HPDE6-E6E7 (cell line): Measurements from ENCODE around the gene MFAP2.
"Not testable (repeated sequence)": the region's sequence is repeated elsewhere in the genome, so short reads cannot be mapped to it uniquely, and the experiment has no call there.

Experiments used
- DNase-seq: peaks from one replicate; pipeline ENCODE4 v3.0.0; 2011; ENCODE audit warnings: missing footprints; ENCODE audit errors: extremely low spot score

The MFAP2 gene

DNA sequence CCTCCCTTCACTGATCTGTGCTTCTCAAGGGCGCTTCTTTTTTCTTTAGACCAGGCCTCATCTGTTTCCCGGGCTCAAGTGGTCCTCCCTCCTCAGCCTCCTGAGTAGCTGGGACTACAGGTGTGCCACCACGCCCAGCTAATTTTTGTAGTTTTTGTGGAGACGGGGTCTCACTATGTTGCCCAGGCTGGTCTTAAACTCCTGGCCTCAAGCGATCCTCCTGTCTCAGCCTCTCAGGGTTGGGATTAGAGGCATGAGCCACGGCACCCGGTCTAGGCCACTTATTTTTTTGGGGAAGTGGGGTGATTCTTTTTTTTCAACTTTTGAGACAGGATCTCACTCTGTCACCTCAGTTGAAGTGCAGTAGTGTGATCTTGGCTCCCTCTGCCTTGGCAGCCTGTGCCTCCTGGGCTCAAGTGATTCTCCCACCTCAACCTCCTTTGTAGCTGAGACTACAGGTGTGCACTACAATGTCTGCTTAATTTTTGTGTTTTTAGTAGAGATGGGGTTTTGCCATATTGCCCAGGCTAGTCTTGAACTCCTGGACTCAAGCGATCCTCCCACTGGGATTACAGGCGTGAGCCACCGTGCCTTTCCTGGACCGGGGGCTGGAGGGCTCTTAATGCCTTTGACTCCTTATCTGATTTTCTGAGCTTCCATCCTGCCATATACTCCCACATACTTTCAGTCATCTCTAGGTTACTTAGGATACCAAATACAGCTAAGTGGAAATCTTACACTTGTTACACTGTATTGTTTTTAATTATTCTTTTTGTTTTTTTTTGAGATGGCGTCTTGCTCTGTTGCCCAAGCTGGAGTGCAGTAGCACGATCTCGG lies 18.9 kb downstream of the MFAP2 start:
- DNase-seq: no peak

- peak; percentile 58 for DNase-seq
These were observed 19.7 kb downstream of the MFAP2 start for GRCh38 chr1:16960560-16961296.

DNA sequence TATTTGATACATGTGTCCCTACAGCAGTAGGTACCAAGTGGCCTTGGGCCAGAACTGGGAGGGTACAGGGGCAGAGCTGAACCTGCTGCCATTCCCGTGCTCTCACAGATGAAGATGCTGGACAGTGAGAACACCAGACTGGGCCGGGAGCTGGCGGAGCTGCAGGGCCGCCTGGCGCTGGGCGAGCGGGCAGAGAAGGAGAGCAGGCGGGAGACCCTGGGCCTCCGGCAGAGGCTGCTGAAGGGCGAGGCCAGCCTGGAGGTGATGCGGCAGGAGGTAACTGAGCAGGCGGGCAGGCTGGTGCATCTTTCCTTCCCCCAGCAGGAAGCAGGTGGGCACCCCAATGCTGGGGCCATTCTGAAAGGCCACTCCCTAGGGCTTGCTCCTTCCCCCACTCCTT lies 21.9 kb downstream of the MFAP2 start:
- DNase-seq: no peak

DNA sequence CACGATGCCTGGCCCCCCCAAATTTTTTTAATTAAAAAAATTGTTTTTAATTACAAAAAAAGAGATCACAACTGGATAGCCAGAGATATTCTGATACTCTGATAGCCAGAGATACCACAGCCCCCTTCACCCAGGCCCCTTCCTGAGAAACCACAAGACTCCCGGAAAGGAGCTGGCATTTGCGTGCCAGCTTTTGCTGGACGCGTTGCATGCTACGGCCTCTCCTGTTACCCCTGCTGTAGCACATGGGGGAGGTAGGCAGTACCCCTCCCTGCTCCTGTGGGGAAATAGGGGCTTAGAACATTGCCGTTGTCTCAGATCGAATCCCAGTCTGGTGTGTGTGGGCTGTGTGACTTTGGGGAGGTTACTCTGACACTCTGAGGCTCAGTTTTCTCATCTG lies 22.7 kb downstream of the MFAP2 start:
- DNase-seq: no peak

DNA sequence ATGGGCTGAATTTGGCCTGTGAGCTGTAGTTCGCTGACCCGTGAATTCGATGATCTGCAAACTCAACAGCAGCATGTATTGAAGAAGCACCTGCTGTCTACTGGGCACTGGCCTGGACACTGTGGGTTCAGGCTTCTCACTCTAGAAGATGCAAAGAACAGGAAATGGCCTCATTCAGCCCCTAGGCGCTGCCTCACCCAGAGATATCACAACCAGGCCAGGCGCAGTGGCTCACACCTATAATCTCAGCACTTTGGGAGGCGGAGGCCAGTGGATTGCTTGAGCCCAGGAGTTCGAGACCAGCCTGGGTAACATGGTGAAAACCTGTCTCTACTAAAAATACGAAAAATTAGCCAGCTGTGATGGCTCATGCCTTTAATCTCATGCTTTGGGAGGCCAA lies 23.6 kb downstream of the MFAP2 start:
- DNase-seq: no peak

- DNase-seq: no peak
These were observed 25.2 kb downstream of the MFAP2 start for GRCh38 chr1:16955186-16955585.

GRCh38 chr1:16954579-16954978 lies 25.8 kb downstream of the MFAP2 start:
- no peak for DNase-seq

DNA sequence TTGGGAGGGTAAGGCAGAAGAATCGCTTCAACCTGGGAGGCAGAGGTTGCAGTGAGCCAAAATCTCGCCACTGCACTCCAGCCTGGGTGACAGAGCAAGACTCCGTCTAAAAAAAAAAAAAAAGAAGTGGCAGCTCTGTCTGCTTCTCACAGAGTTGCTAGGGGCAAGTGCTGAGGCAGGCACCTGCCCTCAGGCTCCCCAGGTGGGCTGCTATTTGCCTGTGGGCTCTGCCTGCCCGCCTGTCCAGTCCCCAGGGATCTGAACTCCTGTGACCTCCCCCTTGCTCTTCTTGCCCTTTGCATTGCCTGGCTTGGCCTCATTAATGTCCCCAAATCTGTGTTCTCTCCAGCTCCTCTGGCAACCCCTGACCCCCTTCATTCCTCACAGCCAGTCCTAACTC lies 28.0 kb downstream of the MFAP2 start:
- DNase-seq: not testable (repeated sequence)

DNA sequence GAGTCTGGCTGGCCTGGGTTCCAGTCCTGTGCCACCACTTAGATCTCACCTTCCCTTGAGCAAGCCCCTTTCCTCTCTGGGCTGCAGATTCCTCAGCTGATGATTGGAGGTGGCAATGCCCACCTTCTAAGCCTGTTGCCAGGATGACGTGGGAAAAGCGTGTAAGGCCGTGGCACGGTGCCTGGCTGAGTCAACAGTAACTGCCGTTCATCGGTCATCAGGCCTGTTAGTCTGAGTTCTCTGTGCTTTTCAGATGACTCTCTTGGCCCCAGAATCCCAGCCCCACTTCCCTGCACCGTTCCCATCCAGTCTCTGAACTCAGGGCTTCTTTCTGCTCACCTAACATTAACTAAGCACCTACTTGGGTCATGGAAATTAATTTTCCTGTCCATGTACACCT lies 31.4 kb downstream of the MFAP2 start:
- peak; percentile 49 for DNase-seq

DNA sequence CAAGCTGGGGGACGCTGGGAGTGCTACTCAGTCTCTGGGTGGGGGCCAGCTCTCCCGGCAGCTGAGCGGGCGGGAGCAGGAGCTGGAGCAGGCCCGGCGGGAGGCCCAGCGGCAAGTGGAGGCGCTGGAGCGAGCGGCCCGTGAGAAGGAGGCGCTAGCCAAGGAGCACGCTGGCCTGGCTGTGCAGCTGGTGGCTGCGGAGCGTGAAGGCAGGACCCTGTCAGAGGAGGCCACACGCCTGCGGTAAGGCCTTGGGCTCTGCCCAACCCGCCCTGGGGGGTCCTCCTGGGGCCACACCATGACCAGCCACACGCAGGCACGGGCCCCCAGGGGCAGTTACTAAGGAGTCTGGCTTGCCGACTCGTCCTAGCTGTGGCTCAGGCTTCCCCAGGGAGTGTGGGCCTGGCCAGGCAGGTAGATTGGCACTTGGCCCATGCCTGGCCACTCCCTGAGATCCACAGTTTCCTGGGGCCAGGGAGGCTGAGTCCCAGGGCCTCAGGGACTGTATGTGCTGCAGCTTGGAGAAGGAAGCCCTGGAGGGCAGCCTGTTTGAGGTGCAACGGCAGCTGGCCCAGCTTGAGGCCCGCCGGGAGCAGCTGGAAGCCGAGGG lies 32.0 kb downstream of the MFAP2 start:
- DNase-seq: peak; percentile 93

GRCh38 chr1:16946646-16947045 lies 33.8 kb downstream of the MFAP2 start:
- no peak for DNase-seq

DNA sequence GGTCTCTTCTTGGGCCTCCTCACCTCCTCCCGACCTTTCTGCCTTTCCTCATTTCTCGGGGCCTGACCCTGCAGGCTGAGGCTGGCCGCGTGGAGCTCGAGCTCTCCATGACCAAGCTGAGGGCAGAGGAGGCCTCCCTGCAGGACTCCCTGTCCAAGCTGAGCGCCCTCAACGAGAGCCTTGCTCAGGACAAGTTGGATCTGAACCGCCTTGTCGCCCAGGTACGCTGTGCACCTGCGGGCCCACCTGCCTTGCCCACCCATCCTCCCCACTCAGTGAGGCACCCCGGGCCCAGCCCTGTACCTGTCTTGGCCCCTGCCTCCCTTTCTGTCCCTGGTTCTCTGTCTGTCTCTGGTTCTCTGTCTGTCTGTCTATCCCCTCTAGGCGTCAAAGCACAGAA lies 34.2 kb downstream of the MFAP2 start:
- DNase-seq: not testable (repeated sequence)

DNA sequence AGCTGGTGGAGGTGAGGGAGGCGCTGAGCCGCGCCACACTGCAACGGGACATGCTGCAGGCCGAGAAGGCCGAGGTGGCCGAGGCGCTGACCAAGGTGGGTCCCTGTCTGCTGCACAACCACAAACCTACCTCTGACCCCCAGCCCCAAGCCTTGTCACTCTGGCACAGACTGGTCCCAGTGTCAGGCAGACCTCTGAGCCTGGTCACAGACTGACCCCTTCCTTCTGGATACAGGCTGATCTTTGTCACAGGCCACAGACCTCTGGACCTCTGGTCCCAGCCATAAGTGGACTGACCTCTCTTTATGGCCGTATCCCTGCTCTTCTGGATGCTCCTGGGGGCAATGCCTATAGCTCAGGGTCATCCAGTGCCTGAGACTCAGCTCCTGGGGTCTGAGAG lies 34.9 kb downstream of the MFAP2 start:
- DNase-seq: not testable (repeated sequence)

DNA sequence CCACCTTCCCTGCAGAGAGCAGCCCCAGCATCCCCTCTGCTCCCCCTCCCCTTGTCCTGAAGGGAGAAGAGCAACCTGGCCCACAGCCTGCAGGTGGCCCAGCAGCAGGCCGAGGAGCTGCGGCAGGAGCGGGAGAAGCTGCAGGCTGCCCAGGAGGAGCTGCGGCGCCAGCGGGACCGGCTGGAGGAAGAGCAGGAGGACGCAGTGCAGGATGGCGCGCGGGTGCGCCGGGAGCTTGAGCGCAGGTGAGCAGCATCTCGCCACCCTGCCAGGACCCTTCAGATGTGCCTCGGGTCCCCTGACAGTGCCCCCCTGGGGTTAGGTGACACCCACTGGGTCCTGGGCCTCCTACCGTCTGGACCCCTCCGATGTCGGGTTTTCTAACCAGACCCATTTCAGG lies 36.4 kb downstream of the MFAP2 start:
- DNase-seq: no peak

DNA sequence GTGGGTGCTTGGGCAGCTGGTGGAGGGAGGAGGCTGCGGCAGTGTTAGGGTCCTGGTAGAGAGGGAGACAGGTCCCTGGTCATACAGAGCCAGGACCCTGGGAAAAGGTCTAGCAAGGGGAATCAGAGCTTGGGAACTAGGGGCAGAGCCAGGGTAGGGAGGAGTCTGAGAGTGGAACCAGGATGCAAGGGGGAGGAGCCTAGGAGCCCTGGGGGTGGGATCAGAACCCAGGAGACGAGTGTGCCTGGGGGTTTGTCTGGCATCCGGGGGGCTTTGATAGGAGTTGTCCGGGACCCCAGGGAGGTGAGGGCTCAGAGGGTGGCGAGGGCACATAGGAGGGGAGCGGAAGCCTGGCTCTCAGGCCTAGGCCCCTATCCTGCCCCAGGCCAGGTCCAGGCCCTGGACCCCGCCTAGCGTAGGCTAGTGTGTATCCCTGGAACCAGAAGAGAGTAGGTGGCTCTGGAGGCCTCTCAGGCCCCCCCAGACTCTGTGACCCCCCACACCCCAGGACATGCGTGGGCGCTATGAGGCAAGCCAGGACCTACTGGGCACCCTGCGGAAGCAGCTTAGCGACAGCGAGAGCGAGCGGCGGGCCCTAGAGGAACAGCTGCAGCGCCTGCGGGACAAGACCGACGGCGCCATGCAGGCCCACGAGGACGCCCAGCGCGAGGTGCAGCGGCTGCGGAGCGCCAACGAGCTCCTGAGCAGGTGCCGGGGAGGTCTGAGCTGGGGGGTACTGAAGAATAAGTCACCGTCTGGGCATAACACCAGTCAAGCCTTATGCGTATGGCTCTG lies 40.8 kb downstream of the MFAP2 start:
- DNase-seq: not testable (repeated sequence)

DNA sequence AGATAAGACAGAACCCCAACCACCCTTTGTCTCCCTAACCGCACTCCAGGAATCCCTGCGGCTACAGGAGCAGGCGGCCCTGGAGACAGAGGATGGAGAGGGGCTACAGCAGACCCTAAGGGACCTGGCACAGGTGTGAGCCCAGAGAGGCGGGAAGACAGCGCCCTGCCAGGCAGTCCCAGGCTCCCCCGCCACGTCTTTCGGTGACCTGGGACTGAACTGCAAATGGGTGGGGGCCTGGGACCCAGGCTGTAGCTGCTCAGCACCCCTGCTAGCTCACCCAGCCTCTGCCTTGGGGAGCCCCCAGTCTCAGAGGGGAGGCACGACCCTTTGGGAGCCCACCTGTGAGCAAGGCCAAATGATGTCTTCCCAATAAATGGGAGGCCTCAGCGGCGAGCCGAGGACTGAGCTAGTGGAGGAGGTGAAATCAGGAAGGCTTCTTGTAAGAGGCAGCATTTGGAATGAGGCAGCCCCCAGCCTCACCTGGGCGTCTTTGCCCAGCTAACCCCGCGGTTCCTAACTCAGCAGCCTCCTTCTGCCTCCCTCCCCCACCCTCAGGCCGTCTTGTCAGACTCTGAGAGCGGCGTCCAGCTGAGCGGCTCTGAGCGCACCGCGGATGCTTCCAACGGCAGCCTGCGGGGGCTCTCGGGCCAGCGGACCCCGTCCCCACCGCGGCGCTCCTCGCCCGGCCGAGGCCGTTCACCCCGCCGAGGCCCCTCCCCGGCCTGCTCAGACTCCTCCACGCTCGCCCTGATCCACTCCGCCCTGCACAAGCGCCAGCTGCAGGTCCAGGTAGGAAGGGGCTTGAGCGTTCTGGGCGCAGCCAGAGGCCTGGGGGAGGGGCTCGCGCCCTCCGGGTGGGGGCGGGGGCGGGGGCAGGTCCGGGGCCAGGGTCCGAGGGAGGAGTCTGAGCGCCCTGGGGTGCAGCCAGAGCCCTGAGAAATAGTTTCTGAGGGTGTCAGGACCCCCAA lies 41.8 kb downstream of the MFAP2 start:
- DNase-seq: no peak

DNA sequence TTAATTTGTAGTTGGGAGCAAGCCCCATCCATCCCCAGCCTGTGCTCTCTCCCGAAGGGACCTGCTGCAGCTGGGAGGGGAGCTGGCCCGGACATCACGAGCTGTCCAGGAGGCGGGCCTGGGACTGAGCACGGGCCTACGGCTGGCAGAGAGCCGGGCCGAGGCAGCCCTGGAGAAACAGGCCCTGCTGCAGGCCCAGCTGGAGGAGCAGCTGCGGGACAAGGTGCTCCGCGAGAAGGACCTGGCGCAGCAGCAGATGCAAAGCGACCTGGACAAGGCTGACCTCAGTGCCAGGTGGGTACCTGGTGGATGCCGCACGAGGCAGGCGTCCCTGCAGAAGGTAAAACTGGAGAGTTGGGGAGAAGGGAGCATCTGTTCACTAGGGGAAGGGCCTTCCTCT lies 43.8 kb downstream of the MFAP2 start:
- not testable (repeated sequence) for DNase-seq

- DNase-seq: not testable (repeated sequence)
These were observed 46.5 kb downstream of the MFAP2 start for GRCh38 chr1:16933945-16934344.

DNA sequence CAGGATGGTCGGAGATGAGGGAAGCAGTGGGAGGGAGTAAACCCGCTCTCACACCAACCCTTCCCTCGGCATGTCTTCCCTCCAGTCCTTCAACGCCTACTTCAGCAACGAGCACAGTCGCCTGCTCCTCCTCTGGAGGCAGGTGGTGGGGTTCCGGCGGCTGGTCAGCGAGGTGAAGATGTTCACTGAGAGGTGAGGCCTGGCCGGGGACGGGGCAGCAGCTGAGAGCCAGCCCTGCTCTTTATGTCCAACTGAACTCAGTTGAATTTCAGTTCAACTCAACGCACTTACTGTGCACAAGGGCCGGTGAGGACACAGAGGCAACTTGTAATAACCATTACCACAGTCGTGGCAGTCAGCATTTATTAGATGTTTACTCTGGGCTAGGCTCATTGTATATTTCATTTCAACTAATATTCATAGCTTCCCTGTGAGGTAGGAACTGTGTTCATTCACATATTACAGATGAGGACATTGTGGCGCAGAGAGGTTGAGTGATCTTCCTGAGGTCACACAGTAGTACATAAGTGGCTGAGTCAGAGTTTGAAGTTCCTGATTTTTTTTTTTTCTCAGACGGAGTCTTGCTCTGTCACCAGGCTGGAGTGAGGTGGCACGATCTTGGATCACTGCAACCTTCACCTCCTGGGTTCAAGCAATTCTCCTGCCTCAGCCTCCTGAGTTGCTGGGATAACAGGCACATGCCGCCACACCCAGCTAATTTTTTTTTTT lies 49.0 kb downstream of the MFAP2 start:
- DNase-seq: not testable (repeated sequence)
